Measurements from ENCODE around the gene RELL1.

The RELL1 gene

GRCh38 chr4:37725718-37726117 lies 39.5 kb upstream of the RELL1 start:
- no peak overlapping the region for H3K9ac ChIP-seq
- TF ChIP-seq Cebpa-rat (IDR thresholded peaks at IDR 0.05): no peak
- no peaks in the 10 kb centered on the region for H3K9me3 ChIP-seq
- no peaks in the 10 kb centered on the region for H3K36me3 ChIP-seq
- H3K27ac ChIP-seq: no peak overlapping the region
- H3K4me1 ChIP-seq: no peaks in the 10 kb centered on the region
- H3K27me3 ChIP-seq: no peaks in the 10 kb centered on the region
- H3K4me2 ChIP-seq: no peak overlapping the region
- no peak overlapping the region for H3K4me3 ChIP-seq
- no peaks in the 10 kb centered on the region for H4K20me1 ChIP-seq

DNA sequence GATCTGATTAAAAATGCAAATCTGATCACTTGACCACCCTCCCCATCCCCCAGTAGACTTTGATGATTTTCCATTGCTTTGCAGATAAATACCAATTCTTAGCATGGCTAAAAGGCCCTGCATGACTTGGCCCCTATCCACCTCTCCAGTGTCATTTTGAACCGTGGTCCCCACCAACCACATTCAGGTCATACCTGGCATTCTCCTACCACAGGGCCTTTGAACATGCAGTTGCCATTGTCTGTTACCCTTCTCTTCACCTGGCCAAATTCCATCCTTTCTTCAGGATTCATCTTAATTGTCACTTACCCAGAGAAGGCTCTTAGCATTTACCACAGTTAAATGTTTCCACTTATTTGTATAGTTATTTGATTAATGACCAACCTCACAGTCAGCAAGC lies 36.9 kb upstream of the RELL1 start:
- Histone ChIP-seq H3K4me2 (no peak overlapping the region), H4K20me1 (no peaks in the 10 kb centered on the region), H3K9me3 (no peaks in the 10 kb centered on the region), H3K9ac (no peak overlapping the region), H3K36me3 (no peaks in the 10 kb centered on the region), H3K27ac (no peak overlapping the region), H3K27me3 (no peaks in the 10 kb centered on the region), H3K4me1 (no peaks in the 10 kb centered on the region), H3K4me3 (no peak overlapping the region)
- no peak for TF ChIP-seq Cebpa-rat (IDR thresholded peaks at IDR 0.05)

DNA sequence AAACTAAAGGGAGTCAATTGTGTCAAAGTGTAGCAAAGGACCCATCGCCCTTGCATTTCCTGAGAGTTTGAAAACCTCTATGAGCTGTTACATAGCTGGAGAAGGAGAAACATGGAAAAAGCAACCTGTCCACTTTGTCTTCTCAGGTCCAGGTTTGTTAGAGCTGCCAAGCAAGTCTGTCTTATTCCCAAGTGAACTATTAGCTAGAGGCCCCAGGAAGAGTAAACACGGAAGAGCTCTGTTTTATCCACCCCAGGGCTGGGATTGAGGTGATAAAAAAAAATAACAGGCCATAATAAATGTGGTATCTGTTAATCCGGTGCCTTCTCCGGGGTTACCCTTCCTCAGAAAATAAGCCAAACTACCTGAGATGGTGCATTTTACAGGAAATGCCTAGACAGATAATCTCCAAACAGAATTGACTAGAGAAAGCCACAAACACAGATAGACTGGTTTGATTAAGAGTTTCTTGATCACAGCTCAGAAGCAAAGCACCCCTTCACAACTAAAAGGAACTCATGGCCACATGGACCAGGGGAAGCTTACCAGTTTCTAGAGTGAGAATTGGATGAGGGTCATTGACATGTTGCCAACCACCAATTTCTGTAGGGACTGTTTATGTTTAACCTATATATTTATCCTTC lies 35.9 kb upstream of the RELL1 start:
- no peaks in the 10 kb centered on the region for H3K4me1 ChIP-seq
- H3K9ac ChIP-seq: no peak overlapping the region
- H3K27me3 ChIP-seq: no peaks in the 10 kb centered on the region
- H3K27ac ChIP-seq: no peak overlapping the region
- no peak for TF ChIP-seq Cebpa-rat (IDR thresholded peaks at IDR 0.05)
- H3K36me3 ChIP-seq: no peaks in the 10 kb centered on the region
- H4K20me1 ChIP-seq: no peaks in the 10 kb centered on the region
- no peak overlapping the region for H3K4me2 ChIP-seq
- H3K4me3 ChIP-seq: no peak overlapping the region
- H3K9me3 ChIP-seq: no peaks in the 10 kb centered on the region

DNA sequence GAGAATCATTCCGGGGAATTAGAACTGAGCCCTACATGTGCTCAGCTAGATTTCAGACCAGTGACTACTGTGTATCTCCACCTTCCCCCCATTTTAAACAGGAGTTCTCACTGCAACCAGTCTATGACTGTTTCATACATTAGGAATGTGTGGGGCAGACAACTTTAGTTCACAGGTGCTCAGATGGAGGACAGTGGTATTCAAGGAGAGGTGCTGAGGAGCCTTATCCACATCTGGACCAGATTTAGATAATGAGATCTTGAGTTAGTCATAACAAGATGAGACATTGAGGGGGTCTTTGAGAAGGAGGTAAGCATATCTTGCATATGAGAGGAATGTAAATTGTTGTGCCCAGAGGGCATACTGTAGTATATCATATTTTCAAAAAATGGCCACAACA lies 32.8 kb upstream of the RELL1 start:
- H3K27ac ChIP-seq: no peak overlapping the region
- H3K4me2 ChIP-seq: no peak overlapping the region
- H3K9me3 ChIP-seq: no peaks in the 10 kb centered on the region
- no peaks in the 10 kb centered on the region for H3K27me3 ChIP-seq
- H3K9ac ChIP-seq: no peak overlapping the region
- no peaks in the 10 kb centered on the region for H3K36me3 ChIP-seq
- H3K4me1 ChIP-seq: peaks cover 7% of the 10 kb centered on the region; the same call in 1 of the 2 replicates
- TF ChIP-seq Cebpa-rat (IDR thresholded peaks at IDR 0.05): no peak
- no peak overlapping the region for H3K4me3 ChIP-seq
- H4K20me1 ChIP-seq: no peaks in the 10 kb centered on the region

GRCh38 chr4:37717576-37717975 lies 31.4 kb upstream of the RELL1 start:
- Histone ChIP-seq H3K27me3 (no peaks in the 10 kb centered on the region), H3K4me1 (peaks cover 7% of the 10 kb centered on the region; the same call in 1 of the 2 replicates), H4K20me1 (no peaks in the 10 kb centered on the region), H3K9me3 (no peaks in the 10 kb centered on the region), H3K27ac (no peak overlapping the region), H3K9ac (no peak overlapping the region), H3K4me3 (no peak overlapping the region), H3K4me2 (no peak overlapping the region), H3K36me3 (no peaks in the 10 kb centered on the region)
- no peak for TF ChIP-seq Cebpa-rat (IDR thresholded peaks at IDR 0.05)

DNA sequence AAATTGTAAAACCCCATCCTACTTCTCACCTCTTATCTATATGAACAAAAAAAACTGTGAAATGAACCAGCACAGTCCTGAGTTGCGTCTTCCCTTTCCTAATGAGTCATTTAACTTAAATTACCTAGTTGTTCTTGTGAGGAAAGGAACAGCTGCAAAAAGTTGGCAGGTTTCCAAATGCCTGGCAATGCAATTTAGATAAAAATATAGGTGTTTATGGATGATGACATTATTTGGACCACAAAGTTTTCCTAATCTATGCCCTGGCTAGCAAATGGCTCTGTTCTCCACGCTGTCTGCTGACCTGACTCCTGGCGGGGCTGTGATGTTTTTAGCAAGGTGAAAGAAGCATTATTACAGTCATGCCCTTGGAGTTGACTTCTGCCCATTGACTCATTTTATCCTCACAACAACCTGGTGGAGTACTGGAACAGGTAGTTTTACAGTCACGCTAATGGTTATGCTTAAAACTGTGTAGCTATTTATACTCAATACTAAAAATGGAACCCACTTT lies 29.8 kb upstream of the RELL1 start:
- Histone ChIP-seq H3K4me3 (no peak overlapping the region), H3K9me3 (no peaks in the 10 kb centered on the region), H3K4me2 (no peak overlapping the region; the same call in 1 of the 2 replicates), H3K36me3 (no peaks in the 10 kb centered on the region), H3K27ac (no peak overlapping the region), H3K9ac (no peak overlapping the region), H4K20me1 (no peaks in the 10 kb centered on the region), H3K27me3 (no peaks in the 10 kb centered on the region), H3K4me1 (peaks cover 7% of the 10 kb centered on the region; the same call in 1 of the 2 replicates)
- TF ChIP-seq Cebpa-rat (IDR thresholded peaks at IDR 0.05): no peak

DNA sequence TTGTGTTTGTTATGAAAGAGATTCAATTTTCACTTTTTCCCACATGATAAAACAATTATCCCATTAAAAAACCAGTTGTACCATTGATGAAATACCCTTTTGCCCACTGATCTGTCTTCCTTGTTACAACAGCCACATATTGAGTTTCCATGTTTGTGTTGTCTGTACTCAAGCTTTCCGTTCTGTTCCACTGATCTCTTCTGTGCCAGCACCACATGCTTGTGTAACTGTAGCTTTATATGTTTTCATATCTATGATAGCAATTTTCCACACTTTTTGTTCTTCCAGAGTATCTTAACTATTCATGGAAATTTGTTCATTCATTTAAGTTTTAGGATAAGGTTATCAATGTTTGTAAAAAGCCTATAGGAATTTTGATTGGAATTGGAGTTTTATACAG lies 24.3 kb upstream of the RELL1 start:
- H3K4me3 ChIP-seq: no peak overlapping the region
- no peak overlapping the region for H3K4me2 ChIP-seq
- H3K9me3 ChIP-seq: no peaks in the 10 kb centered on the region
- H3K27me3 ChIP-seq: no peaks in the 10 kb centered on the region
- H3K27ac ChIP-seq: no peak overlapping the region
- no peak overlapping the region for H3K9ac ChIP-seq
- H4K20me1 ChIP-seq: no peaks in the 10 kb centered on the region
- no peak for TF ChIP-seq Cebpa-rat (IDR thresholded peaks at IDR 0.05)
- no peaks in the 10 kb centered on the region for H3K36me3 ChIP-seq
- H3K4me1 ChIP-seq: no peaks in the 10 kb centered on the region

- Histone ChIP-seq H3K4me3 (no peak overlapping the region), H3K4me1 (no peaks in the 10 kb centered on the region), H3K27me3 (no peaks in the 10 kb centered on the region), H3K36me3 (no peaks in the 10 kb centered on the region), H3K4me2 (no peak overlapping the region), H3K9me3 (no peaks in the 10 kb centered on the region), H3K27ac (no peak overlapping the region), H3K9ac (no peak overlapping the region), H4K20me1 (no peaks in the 10 kb centered on the region)
- no peak for TF ChIP-seq Cebpa-rat (IDR thresholded peaks at IDR 0.05)
Measured at GRCh38 chr4:37706032-37706431, 19.9 kb upstream of the RELL1 start.

- H3K36me3 ChIP-seq: no peaks in the 10 kb centered on the region
- no peak for TF ChIP-seq Cebpa-rat (IDR thresholded peaks at IDR 0.05)
- H4K20me1 ChIP-seq: no peaks in the 10 kb centered on the region
- no peak overlapping the region for H3K9ac ChIP-seq
- H3K4me2 ChIP-seq: no peak overlapping the region
- no peaks in the 10 kb centered on the region for H3K27me3 ChIP-seq
- no peaks in the 10 kb centered on the region for H3K9me3 ChIP-seq
- no peak overlapping the region for H3K27ac ChIP-seq
- H3K4me3 ChIP-seq: no peak overlapping the region
- H3K4me1 ChIP-seq: no peaks in the 10 kb centered on the region
Measured at GRCh38 chr4:37705571-37705970, 19.4 kb upstream of the RELL1 start.

- no peaks in the 10 kb centered on the region for H4K20me1 ChIP-seq
- H3K36me3 ChIP-seq: no peaks in the 10 kb centered on the region
- TF ChIP-seq Cebpa-rat (IDR thresholded peaks at IDR 0.05): no peak
- H3K4me1 ChIP-seq: no peaks in the 10 kb centered on the region
- no peaks in the 10 kb centered on the region for H3K27me3 ChIP-seq
- H3K4me3 ChIP-seq: no peak overlapping the region
- no peak overlapping the region for H3K4me2 ChIP-seq
- H3K9ac ChIP-seq: no peak overlapping the region
- H3K27ac ChIP-seq: no peak overlapping the region
- no peaks in the 10 kb centered on the region for H3K9me3 ChIP-seq
Measured at GRCh38 chr4:37699868-37700481, 13.8 kb upstream of the RELL1 start.

Measured in BLaER1 (cell line).